Stimulated activated CD8-positive, alpha-beta memory T cell treated with anti-CD3 and anti-CD28 coated beads, Interleukin-2, amount 100 ng/mL, for 1 hour (primary cell): ENCODE measurements around the gene SLC16A7.
"Not testable (repeated sequence)": the region's sequence is repeated elsewhere in the genome, so short reads cannot be mapped to it uniquely, and the experiment has no call there.

Experiments
- DNase-seq, 2 donors: peaks; one replicate each; pipeline ENCODE4 v3.0.0-alpha.2; 2020; ENCODE audit warnings: low read depth in 2 of 2

Gene SLC16A7, protein sequence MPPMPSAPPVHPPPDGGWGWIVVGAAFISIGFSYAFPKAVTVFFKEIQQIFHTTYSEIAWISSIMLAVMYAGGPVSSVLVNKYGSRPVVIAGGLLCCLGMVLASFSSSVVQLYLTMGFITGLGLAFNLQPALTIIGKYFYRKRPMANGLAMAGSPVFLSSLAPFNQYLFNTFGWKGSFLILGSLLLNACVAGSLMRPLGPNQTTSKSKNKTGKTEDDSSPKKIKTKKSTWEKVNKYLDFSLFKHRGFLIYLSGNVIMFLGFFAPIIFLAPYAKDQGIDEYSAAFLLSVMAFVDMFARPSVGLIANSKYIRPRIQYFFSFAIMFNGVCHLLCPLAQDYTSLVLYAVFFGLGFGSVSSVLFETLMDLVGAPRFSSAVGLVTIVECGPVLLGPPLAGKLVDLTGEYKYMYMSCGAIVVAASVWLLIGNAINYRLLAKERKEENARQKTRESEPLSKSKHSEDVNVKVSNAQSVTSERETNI

DNA sequence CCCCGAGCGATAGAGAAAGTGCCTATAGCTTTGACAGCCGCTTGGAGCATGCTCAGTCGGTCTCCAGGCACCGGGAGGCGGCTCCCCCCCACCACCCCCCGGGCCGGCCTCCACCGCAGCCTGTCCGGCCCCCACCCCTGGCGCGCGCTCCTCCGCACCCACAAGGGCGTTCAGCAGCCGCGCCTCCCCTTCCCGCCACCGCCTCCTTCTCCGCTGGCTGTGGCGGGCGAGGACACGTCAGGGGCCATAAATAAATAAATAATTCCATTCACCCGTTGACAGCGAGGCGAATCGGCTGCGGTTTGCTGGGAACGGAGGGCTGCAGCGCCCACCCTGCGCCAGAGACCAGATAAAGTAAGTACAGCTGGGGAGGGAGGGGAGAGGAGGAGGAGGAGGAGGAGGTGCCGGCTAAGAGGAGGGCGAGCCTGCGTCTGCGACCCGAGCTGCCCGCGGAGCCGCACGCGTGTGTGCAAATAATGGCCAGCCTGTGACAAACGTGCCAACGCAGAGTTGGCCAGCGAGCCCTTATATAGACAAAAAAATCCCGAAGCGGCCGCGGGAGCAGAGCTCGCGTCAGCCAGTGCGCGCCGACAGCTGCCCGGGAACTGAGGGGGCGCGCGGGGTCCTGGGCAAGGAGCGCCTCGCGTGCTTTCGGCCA, at the start of gene SLC16A7:
Gene SLC16A7 (plus strand): TSS at position 147 of the 658 bp plus-strand sequence. CDS start 108,773 bp downstream, outside the sequence.
- DNase-seq, result peak; percentile 70 to 78

GRCh38 chr12:59548930-59549329, 46.9 kb upstream of the SLC16A7 start:
- no peak for DNase-seq

DNA sequence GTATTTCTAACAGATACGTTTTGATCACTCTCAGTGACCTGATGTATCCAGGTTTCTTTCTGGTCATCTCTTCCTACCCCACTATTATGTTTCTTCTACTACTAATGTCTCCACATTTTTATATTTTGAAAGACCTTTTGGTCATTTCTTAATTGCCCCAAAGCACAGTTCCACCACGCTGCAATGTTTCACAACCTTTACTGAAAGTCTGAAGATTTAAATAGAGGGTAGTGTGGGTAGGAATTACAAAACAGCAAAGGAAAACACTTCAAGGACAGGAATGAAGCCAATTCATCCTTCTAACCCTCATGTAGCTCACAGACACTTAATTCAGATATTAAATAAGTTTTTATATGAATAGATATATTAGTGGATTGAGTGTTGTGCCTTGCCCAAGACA, 36.1 kb upstream of the SLC16A7 start:
- DNase-seq, result no peak

GRCh38 chr12:59570145-59570544, 25.7 kb upstream of the SLC16A7 start:
- no peak for DNase-seq

DNA sequence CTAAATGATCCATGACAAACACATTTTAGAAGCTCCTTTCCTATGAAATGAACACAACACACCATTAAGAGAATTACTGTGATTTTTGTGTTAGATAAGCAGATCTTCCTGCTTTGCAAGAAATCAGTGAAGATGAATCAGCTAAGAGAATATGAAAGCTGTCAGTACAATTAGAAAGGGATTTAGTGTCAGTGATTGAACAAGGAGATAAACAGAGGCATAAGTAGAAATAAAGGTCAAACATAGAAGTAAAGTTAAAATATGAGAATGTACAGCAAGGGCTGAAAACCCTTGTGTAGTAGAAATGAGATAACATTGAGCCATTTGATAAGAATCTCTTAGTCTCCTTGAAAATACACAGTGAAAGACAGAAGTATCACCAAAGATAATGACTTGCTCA, 21.4 kb upstream of the SLC16A7 start:
- DNase-seq, result no peak

GRCh38 chr12:59575826-59576225, 20.0 kb upstream of the SLC16A7 start:
- DNase-seq, result no peak

DNA sequence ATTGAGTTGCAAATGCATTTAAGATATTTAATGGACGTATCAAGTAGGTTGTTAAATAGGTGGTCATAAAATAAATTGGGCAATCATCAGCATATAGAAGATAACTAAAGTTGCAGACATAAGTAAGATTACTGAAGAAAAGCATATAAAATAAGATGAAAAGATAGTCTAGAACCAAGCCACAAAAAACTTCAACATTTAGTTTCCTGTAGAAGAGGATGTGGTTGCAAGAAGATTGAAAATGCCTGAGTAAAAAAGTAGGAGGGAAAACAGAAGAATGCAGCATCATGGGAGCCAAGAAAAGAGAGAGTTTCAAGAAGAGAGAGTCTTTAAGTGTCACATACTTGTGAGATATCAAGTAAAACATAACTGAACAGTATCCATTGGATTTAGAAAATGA, 17.6 kb upstream of the SLC16A7 start:
- DNase-seq, result no peak

- DNase-seq, result no peak
These were observed 16.2 kb upstream of the SLC16A7 start for GRCh38 chr12:59579631-59580030.

DNA sequence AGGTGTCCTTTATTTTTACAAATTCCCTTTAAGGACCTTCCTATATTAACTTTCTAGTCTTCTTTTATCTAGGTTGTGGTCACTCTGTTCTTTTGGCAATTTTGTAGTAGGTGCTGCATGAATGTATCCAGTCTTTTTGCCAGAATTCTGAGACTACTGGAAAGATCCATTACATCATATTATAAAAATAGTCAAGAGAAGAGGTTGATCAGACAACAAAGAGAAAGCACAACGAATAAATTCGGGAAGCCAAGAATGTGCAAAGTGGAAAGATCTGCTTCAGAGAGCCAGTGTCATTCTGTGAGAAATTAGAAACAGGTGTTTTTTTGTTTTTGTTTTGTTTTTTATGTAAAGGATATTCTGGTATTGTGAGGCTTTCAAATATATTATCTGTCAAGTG, 15.8 kb upstream of the SLC16A7 start:
- DNase-seq, result no peak

- no peak for DNase-seq
These were observed 12.7 kb upstream of the SLC16A7 start for GRCh38 chr12:59583003-59583712.

DNA sequence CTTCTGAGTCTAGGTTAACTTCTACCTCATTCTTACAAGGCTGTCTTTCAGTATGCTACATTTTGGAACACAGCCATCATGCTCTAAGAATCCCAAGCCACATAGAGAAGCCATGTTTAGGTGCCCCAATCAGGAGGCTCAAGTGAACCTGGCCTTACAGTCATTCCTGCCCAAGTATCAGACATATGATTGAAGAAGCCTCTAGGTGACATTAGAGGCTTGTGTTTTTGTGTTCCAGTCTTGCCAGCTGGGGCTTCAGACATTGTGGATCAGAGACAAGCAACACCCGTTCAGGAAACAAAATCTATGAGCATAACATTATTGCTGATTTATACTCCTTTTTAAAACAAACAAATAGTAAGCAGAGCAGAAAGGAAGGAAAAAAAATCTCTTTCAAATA, 8.1 kb upstream of the SLC16A7 start:
- no peak for DNase-seq

GRCh38 chr12:59593761-59594160, 2.1 kb upstream of the SLC16A7 start:
- no peak for DNase-seq

DNA sequence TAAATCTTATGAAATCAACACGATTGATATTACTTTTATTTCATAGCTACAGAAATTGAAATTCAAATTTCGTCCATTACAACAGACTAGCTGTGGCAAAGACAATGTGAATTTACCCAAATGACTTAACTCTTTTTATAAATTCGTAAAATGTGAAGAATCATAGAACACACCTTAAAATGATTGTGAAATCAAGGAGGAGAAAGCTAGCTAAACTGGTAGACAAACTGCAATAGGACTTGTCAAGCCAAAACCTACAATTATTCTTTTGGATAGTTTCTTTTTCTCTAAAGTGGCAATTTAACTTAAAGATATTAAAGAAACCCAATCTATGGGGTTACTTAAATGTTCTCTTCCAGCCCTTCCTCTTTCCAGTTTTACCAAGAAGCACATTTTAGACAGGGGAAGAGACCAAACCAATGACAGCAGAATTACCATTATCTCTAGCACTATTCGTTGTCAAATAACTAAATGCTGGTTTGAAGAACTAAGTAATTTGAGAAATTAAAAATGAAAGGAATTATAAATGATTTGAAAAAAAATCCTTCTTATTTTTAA, 807 bp upstream of the SLC16A7 start:
- DNase-seq, result no peak

GRCh38 chr12:59595565-59595882, 305 bp upstream of the SLC16A7 start:
- no peak for DNase-seq

- peak; percentile 23 to 35 for DNase-seq
These were observed 1.6 kb downstream of the SLC16A7 start for GRCh38 chr12:59597385-59597781.

GRCh38 chr12:59600171-59600570, 4.3 kb downstream of the SLC16A7 start:
- no peak for DNase-seq

- DNase-seq, result no peak
These were observed 7.9 kb downstream of the SLC16A7 start for GRCh38 chr12:59603754-59604153.

- DNase-seq, result not testable (repeated sequence)
These were observed 17.1 kb downstream of the SLC16A7 start for GRCh38 chr12:59612823-59613434.

DNA sequence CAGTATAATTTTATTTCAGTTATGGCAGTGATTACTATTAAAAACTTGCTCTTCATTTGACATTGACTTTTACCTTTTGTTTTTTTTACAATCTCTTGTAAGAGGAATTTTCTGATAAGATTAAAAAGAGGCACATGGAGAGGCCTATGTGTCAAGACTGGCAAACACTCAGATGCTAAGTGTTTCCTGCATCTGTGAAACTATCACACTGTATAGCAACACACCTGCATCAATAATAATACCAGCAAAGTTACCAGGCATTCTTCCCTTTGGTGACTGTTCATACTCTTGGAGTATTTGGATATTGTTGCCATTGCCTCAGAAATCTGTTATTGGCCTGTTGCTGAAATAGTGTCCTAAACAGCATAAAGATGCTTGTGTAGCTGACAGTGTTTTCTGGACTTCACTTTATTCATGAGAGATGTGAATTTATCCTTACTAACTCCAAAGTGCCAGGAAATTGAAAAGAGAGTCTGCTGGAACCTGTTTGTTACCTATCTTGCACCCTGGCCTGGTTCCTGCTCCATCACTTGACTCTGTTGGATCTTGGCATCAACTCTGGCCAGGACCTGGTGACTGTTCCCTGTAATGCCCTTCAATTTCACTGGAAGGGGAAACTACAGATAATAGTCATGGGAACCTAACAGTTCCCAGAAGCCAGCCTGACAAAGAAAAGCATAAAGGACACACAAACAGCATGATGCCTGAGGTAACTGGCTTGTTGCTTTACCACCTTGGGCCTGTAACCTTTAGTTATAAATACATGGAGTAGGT, 19.8 kb downstream of the SLC16A7 start:
- no peak for DNase-seq

- DNase-seq, result no peak
These were observed 23.8 kb downstream of the SLC16A7 start for GRCh38 chr12:59619461-59620240.
